ENCODE results near the gene DHRSX.
"Not testable (repeated sequence)": the region's sequence is repeated elsewhere in the genome, so short reads cannot be mapped to it uniquely, and the experiment has no call there.

DHRSX gene

GRCh38 chrX:2351999-2352995 is 148.5 kb downstream of the DHRSX start:
- TF ChIP-seq CTCF (IDR thresholded peaks at IDR 0.05; ENCODE audit: insufficient read depth, low read depth, low read length, missing control alignments), result no peak
- H3K4me3 ChIP-seq (ENCODE audit: low read depth, low read length), result no peak overlapping the region
- no peak for DNase-seq (ENCODE audit: low read depth)

GRCh38 chrX:2351321-2351720 is 149.5 kb downstream of the DHRSX start:
- no peak for TF ChIP-seq CTCF (IDR thresholded peaks at IDR 0.05; ENCODE audit: insufficient read depth, low read depth, low read length, missing control alignments)
- no peak overlapping the region for H3K4me3 ChIP-seq (ENCODE audit: low read depth, low read length)
- DNase-seq (ENCODE audit: low read depth), result no peak

- DNase-seq (ENCODE audit: low read depth); H3K4me3 ChIP-seq (ENCODE audit: low read depth, low read length): not testable (repeated sequence)
These were observed 150.1 kb downstream of the DHRSX start for GRCh38 chrX:2350703-2351102.

- DNase-seq (ENCODE audit: low read depth); H3K4me3 ChIP-seq (ENCODE audit: low read depth, low read length): not testable (repeated sequence)
These were observed 150.7 kb downstream of the DHRSX start for GRCh38 chrX:2350036-2350435.

GRCh38 chrX:2348211-2348610 is 152.6 kb downstream of the DHRSX start:
- DNase-seq (ENCODE audit: low read depth), result no peak
- no peak overlapping the region for H3K4me3 ChIP-seq (ENCODE audit: low read depth, low read length)
- no peak for TF ChIP-seq CTCF (IDR thresholded peaks at IDR 0.05; ENCODE audit: insufficient read depth, low read depth, low read length, missing control alignments)

GRCh38 chrX:2346158-2346557 is 154.6 kb downstream of the DHRSX start:
- no peak for TF ChIP-seq CTCF (IDR thresholded peaks at IDR 0.05; ENCODE audit: insufficient read depth, low read depth, low read length, missing control alignments)
- DNase-seq (ENCODE audit: low read depth), result no peak
- no peak overlapping the region for H3K4me3 ChIP-seq (ENCODE audit: low read depth, low read length)

- no peak for TF ChIP-seq CTCF (IDR thresholded peaks at IDR 0.05; ENCODE audit: insufficient read depth, low read depth, low read length, missing control alignments)
- no peak overlapping the region for H3K4me3 ChIP-seq (ENCODE audit: low read depth, low read length)
- no peak for DNase-seq (ENCODE audit: low read depth)
These were observed 155.2 kb downstream of the DHRSX start for GRCh38 chrX:2345562-2345961.

GRCh38 chrX:2343413-2343812 is 157.4 kb downstream of the DHRSX start:
- DNase-seq (ENCODE audit: low read depth), result no peak
- no peak for TF ChIP-seq CTCF (IDR thresholded peaks at IDR 0.05; ENCODE audit: insufficient read depth, low read depth, low read length, missing control alignments)
- H3K4me3 ChIP-seq (ENCODE audit: low read depth, low read length), result no peak overlapping the region

Data from GM12865 (cell line).